NAMALWA (cell line): ENCODE data around the gene PCNX2.

Experiments used
- DNase-seq: peaks from one replicate; pipeline ENCODE4 v3.0.0-alpha.2; 2015; ENCODE audit warnings: low spot score

Gene PCNX2, protein sequence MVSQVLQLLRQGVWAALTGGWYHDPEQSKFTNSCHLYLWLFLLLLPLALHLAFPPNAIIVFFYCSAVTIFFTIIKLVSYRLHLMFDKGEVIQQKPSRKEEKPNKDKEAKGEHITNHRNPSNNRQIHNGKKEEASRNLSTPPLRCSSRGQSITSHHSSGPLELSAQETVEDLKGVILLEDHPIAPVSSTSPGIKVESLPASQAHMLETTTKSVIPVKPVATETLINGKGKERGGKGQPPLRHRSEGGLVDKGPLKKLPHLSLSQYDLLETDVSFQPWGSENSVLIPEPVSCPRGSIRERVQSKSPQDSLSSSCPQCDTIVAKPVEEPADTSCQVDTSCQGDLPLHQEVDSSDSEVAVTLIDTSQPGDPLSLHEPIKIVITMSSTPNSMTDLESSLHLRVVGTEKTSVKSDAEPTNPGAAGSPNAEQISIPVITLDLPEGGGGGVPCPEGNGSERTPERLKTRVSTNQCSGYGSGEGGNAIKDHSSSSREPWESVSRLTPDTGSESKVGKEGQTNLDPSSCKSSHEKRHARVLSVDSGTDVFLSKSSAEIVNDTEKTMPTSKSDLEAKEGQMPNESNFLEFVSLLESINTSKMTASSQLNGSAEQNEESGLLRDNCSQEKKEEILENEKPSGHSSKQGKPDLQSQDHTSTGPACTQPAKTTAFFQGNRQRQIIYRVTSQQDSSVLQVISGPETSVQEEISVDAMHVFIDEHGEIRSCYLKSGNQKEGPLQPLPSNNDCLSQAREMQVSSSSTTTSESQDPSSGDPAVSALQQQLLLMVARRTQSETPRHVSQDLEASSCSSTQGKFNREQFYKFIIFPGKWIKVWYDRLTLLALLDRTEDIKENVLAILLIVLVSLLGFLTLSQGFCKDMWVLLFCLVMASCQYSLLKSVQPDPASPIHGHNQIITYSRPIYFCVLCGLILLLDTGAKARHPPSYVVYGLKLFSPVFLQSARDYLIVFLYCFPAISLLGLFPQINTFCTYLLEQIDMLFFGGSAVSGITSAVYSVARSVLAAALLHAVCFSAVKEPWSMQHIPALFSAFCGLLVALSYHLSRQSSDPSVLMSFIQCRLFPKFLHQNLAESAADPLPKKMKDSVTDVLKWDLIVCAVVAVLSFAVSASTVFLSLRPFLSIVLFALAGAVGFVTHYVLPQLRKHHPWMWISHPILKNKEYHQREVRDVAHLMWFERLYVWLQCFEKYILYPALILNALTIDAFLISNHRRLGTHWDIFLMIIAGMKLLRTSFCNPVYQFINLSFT (N-terminal part only)

DNA sequence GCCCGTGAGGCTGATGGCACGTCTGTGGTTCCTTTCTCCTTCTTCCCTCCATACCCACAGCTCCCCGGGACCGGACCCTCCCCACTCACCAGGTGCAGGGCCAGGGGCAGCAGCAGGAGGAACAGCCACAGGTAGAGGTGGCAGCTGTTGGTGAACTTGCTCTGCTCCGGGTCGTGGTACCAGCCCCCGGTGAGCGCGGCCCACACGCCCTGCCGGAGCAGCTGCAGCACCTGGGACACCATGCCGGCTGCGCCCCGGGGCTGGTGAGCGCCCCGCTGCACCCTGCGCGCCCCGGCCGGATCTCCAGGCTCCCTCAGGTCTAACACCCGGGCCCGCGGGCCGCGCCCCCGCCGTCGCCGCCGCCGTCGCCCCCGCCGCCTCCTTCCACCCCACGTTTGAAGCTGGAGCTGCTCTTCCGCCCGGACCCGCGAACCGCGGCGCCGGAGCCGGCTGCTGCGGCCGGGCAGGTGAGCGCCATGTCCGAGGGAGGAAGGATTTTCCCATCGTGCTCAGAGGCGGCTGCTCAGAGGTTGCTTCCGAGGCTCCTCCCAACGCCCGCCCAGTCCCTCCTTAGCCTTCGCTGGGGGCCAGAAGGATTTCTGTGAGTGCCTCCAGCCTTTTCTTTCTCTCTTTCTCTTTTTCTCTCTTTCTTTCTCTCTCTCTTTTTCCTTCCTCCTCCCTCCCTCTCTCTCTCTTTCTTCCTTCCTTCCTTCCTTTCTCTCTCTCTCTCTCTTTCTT lies at the start of gene PCNX2:
TSS of gene PCNX2 (minus strand) at position 489 of the 738 bp plus-strand sequence. CDS start at position 242, 247 bp downstream.
- DNase-seq: no peak

DNA sequence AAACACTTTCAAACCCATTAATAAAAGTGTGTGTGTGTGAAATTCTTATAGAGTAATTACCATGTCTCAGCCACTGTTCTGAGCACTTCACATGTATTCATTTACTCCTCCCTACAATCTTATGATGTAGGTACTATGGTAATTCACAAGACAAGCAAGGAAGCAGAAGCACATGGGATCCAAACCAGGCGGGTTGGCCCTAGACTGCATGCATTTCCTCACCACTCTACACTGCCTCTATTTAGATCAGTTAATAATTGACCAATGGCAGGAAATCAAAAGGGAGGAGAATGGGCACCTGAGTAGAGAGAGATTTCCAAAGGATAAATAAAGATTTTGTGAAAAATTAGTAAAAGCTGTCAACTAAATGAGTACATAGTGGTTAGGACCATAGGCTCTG lies 47.7 kb upstream of the PCNX2 start:
- no peak for DNase-seq

DNA sequence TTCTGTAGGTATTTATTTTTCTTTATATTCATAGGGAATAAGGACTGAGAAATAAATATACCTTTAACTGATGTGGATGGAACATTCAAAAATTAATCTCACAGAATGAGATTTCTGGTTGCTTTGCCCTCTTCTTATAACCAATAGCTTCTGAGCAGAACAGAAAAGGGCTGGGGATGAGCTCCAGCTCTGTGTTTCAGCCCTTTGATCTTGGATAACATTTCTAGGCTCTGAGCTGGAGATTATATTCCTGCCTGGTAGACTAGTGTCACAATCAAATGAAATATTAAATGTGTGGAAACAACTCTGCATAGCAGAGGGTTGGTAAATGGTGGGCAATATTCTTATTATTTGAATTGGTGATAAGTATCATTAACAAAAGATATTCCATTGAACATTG lies 46.6 kb upstream of the PCNX2 start:
- DNase-seq: no peak

DNA sequence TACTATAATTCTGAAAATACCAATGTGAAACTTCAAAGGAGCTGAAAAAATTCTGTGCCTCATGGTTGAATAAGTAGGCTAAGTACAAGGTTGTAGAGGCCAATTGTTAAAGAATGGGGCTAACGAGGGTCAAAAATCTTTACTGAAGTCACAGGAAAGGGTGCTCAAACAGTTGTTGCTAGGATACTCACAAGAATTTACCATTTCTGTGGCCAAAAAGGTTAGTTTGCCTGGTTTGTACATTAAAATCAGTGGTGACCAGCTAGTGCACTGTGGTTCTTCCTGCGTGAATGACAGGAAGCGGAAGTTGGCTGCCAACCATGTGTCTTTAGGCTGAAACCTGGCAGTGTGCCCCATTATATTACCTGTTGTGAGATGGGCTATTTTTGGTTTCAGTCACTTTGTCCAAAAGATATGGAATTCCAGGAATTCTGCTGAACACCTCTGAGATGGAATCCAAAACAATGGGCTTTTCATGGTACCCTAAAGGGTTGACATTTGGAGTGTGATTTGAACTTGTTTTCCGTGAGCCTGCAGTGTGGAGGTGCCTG lies 45.5 kb upstream of the PCNX2 start:
- DNase-seq: no peak

DNA sequence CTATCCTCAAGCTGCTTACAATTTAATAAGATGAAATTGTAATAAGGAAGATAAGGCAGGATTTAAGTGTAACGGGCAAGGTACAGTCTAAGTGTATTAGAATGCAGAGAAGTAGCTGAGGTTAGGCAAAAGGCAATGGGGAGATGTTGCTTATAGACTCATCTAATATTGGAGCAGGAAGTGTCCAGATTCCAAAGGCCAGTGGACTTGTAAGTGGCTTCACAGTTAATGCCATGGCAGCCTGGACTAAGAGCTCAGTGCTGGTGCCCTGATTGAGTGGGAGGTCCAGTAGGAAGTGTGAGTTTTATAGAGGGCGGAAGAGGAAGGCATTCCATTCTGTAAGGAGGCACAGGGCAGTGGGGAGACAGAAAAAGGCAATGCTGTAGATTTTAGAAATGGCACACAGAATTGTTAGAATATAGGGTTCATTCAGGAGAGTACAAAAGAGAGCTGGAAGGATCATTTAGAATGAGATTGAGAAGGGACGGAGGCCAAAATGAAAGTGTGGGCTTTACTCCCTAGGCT lies 44.6 kb upstream of the PCNX2 start:
- DNase-seq: no peak

DNA sequence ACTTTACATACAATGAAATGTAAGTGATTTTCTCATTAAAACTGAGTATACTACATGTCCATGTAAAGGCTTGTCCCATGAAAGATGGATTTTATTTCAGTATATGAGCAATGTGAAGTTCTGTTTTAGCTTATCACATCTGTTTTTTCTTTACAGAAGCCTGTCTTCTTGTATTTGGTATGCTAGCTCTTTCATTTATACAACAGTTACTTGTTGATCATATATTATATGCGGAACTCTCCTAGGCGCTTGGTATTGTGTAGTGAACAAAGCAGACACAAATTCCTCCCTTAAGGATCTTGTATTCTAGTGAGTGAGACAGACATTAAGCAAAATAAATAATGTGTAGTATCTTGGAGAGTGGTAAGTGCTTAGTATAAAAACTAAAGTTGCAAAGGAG lies 42.6 kb upstream of the PCNX2 start:
- no peak for DNase-seq

DNA sequence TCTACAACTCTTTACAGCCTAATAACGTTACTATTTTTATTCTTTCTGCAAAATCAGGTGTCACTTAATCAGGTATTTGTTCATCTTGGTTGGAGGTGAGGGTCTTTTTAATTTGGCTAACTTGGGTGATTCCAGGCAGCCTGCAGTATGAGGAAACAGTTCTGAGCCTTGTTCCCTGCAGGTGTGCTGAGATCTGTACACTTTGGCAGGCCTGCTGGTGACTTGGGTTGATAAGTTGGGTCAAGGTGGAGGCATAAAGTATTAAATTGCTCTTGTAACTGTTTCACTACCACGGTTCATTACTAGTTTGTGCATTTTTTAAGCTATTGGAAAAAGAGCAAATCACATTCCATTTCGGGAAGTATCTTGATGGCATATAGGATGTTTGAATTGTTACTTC lies 42.0 kb upstream of the PCNX2 start:
- no peak for DNase-seq

DNA sequence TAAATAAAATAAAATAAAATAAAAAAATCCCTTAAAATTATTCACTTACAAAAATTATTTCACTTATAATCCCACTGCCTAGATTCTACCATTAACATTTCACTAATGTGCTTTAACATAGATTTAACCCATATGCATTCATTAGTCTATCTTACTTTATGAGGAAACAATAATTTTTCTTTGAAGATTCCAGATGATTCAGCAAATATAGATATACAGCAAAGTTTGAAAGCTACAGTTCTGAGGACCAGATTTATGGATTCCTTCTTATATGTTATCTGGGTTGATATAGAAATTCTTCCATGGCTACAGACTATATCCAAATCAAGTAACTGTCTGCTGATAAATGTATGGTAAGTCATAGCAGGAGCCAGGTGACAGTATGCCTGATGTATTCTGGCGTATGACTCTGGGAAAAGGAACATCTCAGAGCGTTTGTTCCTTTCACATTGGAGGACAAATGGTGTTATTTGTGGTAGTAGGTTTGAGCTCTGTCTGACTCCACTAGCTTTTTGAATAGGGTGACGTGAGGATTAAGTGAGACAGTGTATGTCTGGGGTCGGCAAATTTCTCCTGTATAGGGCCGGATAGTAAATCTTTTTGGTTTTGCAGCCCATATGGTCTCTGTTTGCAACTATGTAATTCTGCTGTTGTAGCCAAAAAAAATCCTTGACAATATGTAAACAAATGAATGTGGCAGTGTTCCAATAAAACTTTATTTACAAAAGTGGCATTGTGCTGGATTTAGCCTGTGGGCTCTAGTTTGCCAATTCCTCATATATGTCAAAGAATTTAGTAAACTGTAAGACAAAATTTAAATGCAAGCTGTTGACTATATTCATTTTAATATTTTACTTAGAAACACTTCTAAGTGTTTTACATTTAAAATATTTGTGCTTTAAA lies 41.3 kb upstream of the PCNX2 start:
- DNase-seq: no peak

DNA sequence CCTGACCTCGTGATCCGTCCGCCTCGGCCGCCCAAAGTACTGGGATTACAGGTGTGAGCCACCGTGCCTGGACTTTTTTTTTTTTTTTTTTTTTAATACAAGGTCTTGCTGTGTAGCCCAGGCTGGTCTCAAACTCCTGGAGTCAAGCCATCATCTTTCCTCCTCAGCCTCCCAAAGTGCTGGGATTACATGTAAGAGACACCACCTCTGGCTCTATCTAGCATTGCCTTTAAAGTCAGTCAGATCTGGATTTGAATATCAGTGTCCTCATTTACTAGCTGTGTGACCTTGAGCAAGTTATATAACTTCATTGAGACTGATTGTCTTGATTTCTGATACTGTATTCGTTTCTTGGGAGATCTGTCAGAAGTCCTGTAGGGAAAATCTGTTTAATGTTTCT lies 38.6 kb upstream of the PCNX2 start:
- DNase-seq: no peak

DNA sequence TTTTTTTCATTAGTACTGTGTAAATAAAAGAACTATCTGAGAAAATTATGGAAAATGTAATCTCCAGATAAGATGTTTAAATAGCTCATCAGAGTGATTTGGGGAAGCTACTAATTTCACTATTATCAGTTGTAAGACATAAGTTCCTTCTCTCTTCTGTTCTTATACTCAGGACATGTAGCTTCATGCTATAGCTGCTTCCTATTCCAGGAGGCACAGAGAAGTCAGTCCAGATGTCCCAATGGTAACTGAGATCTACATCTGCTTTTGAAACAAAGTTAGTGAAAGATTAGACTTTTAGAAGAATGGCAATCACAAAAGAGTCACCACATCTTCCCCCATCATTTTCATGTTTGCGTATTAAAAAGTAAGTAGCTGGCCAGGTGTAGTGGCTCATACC lies 37.6 kb upstream of the PCNX2 start:
- DNase-seq: no peak

DNA sequence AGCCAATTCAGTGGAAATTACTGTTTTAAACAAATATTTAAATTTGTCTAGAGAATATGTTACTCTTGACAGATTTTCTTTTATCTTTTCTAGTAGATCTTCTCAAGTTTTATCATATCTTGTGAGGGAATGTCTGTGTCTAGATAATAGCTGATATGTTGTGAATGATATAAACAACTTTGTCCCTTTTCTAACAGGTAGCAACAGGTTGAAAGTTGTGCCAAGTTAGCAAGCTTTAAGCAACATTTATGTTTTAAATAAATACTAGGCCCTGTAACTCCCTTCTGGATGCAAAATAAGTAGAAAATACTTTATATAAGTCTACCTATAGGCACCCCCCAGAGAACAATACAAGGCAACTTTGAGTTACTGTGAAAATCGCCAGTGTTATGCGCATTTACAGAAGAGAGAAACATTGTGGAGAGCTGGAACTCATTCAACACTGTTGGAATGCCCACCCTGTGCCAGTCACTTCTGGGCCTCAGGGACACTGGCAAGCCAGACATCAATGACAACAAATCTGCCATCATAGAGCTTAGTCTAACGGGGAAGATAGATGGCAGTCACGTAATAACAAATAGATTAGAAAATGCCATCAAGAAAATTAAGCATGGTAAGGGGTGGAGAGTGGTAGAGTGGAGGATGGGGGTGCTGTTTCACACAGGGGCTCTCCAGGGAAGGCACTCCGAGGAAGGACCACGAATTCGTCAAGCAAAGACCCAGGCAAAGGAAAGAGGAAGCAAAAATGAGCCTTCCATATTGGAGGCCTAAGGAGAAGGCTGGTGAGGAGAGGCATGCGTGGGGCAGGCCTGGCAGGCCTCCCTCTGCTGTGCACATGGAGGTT lies 36.4 kb upstream of the PCNX2 start:
- no peak for DNase-seq

DNA sequence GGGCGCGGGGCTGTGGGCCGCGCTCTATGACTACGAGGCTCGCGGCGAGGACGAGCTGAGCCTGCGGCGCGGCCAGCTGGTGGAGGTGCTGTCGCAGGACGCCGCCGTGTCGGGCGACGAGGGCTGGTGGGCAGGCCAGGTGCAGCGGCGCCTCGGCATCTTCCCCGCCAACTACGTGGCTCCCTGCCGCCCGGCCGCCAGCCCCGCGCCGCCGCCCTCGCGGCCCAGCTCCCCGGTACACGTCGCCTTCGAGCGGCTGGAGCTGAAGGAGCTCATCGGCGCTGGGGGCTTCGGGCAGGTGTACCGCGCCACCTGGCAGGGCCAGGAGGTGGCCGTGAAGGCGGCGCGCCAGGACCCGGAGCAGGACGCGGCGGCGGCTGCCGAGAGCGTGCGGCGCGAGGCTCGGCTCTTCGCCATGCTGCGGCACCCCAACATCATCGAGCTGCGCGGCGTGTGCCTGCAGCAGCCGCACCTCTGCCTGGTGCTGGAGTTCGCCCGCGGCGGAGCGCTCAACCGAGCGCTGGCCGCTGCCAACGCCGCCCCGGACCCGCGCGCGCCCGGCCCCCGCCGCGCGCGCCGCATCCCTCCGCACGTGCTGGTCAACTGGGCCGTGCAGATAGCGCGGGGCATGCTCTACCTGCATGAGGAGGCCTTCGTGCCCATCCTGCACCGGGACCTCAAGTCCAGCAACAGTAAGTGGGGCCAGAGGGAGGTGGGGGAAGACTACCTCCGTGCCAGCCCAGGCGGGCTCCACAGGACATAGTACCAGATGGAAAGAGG lies 32.8 kb upstream of the PCNX2 start:
- peak; percentile 15 for DNase-seq

DNA sequence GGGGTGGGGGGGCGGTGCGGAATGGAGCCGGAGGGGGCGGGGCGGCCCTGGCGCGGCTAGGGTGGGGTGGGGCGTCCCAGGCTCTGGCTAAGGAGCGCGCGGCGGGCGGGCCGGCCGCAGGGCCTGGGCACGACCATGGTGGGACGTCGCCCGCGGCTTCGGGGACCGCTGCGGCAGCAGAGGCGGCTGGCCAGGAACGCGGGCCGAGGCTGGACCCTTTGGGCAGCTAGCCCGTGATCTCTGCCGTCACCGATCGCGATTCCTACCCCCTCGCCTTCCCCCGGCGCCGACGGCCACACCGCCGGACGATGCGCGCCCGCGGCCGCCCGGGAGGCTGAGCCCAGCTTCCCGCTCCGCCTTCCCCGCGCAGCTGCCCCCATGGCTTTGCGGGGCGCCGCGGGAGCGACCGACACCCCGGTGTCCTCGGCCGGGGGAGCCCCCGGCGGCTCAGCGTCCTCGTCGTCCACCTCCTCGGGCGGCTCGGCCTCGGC lies 32.2 kb upstream of the PCNX2 start, which contains the start of gene MAP3K21:
TSS of gene MAP3K21 (plus strand) at position 74 of the 491 bp plus-strand sequence. CDS start at position 379, 305 bp downstream.
- no peak for DNase-seq

DNA sequence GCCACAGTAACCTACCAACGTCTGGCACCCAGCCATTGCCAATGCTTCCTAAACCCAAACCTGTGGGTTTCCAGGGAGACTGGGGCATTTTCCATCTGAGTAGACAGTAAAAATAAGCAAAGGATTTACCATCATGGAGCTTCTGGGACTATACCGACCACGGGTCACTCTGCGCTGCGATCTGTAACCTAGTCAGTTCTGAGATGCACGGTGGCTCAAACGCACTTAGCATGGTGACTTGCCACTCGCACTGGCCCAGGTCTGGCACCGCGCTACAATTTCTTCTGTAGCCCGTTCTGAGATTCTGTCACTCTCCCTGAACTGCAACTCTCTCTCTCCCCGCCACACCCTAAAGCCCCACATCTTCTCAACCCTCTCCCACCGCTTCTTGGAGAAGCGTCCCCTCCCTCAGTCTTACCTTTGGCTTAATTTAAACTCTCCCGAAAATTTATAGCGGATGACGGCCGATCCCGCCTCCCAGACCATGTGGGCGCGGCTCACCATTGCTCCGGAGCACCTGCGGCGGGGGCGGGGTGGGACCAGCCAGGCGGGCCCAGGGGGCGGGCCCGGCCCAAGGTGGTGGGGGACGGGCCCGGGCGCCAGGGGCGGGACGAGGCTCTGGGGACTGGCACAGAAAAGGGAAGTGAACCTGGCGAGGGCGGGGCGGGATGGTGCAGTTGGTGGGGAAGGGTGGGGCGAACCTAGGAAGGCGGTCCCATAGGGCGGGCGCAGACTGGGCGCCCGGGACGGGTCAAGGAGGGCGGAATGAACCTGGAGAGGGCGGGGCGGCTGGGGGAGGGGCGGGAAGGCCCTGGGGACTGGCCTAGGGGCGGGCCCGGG lies 31.5 kb upstream of the PCNX2 start:
- peak; percentile 91 for DNase-seq

DNA sequence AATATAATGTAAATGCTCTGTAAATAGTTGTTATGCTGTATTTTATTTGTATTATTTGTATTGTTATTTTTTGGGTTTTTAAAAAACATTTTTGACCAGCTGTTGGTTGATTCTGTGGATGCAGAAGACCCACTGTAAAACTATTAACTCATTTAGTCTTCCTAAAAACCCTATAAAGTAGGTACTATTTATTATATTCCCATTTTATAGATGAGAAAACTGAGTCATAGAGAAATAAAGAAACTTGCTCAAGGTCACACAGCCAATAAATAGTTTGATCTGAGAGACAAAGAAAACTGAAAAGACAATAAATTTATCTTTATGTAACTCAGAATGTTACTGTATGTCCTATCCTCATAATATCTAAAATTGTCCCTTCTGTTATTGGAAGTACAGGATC lies 30.8 kb upstream of the PCNX2 start:
- DNase-seq: no peak

DNA sequence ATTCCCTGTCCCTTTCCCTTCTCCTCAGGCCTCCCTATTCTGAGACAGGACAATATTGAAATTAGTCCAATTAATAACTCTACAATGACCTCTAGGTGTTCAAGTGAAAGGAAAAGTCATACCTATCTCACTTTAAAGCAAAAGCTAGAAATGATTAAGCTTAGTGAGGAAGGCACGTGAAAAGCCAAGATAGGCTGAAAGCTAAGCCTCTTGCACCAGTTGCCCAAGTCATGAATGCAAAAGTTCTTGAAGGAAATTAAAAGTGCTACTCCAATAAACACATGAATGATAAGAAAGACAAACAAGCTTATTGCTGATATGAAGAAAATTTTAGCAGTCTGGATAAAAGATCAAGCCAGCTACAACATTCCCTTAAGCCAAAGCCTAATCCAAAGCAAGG lies 28.2 kb upstream of the PCNX2 start:
- no peak for DNase-seq

DNA sequence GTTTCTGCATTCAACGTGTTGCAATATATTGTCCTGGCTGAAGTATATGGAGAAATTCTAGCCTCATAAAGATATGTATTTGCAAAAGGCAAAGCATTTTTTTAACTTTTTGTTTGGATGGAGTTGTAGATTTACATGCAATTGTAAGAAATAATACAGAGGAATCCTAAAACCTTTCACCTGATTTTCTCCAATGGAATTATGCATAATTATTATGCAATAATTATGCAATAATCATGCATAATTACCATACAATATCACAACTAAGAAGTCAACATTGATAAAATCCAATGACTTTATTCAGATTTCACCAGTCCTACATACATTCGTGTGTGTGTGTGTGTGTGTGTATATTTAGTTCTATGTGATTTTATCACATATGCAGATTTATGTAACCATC lies 24.5 kb upstream of the PCNX2 start:
- DNase-seq: no peak
